Measurements from ENCODE around the gene ZNF414.
A peak's percentile ranks its signal among the peaks of the same experiment; 100 is the strongest.

The ZNF414 gene

GRCh38 chr19:8506402-8506957, 7.5 kb downstream of the ZNF414 start:
- H3K9ac ChIP-seq (ENCODE audit: low read depth, low read length, poor library complexity, severe bottlenecking) = peak overlapping the region; percentile 71
- H3K4me3 ChIP-seq (ENCODE audit: low read length, poor library complexity, severe bottlenecking) = peak overlapping the region; percentile 75
- no peaks in the 10 kb centered on the region for H3K36me3 ChIP-seq (ENCODE audit: insufficient read depth, low read length)
- no peaks in the 10 kb centered on the region for H4K20me1 ChIP-seq (ENCODE audit: insufficient read depth, low read length, poor library complexity, severe bottlenecking)
- no peaks in the 10 kb centered on the region for H3K9me2 ChIP-seq (replicated peaks; ENCODE audit: low read depth, low read length)
- no peaks in the 10 kb centered on the region for H3K27me3 ChIP-seq (ENCODE audit: insufficient read depth, low read length, poor library complexity, severe bottlenecking)
- H2AFZ ChIP-seq (ENCODE audit: low read length) = peak overlapping the region; percentile 85; the same call in 1 of the 2 replicates
- no peaks in the 10 kb centered on the region for H3F3A ChIP-seq (ENCODE audit: low read depth)
- no peaks in the 10 kb centered on the region for H3K79me2 ChIP-seq (ENCODE audit: insufficient read depth, low read length)
- H3K9me3 ChIP-seq (ENCODE audit: insufficient read depth, low read depth, low read length) = no peaks in the 10 kb centered on the region
- peak overlapping the region; percentile 60 for H3K4me2 ChIP-seq (ENCODE audit: low read depth, low read length, poor library complexity, severe bottlenecking)
- no peak for TF ChIP-seq CTCF (conservative IDR thresholded peaks at IDR 0.05; ENCODE audit: low read length)
- H3K4me1 ChIP-seq (ENCODE audit: insufficient read depth, low read length, poor library complexity, severe bottlenecking) = peaks cover 15% of the 10 kb centered on the region

DNA sequence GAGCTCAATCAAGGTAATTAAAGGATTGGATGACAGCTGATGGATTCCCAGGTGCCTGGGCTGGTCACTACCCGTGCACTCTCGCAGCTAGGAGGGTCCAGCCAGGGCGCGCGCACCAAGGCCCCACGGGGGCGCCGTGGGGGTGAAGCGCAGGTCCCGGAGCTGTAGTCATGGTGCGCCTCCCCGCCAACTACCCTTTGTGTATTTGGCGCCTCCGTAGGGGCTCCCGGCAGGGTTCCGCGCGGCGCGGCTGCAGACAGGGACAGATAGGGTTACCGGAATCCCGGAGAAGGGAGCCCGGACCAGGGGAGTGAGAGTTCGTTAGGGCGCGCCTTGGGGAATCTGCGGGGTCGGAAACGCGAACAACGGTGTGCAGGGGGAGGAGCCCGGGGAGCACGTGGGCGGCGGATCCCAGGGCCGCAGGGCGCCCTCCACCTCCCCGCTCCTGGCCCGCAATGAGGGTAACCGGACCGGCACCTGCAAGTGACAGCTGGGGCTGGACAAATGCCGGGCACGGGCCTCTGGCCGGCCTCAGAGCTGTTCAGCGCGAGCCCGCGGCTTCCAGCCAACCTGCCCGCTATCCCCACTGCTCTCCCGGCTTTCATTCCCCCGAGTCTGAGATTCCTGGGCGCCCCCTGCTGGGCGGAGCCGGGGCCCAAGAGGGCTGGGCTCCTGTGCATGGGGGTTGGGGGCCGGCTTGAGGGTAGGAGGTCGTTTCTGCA, 8.1 kb downstream of the ZNF414 start:
- peak overlapping the region; percentile 85 for H2AFZ ChIP-seq (ENCODE audit: low read length)

DNA sequence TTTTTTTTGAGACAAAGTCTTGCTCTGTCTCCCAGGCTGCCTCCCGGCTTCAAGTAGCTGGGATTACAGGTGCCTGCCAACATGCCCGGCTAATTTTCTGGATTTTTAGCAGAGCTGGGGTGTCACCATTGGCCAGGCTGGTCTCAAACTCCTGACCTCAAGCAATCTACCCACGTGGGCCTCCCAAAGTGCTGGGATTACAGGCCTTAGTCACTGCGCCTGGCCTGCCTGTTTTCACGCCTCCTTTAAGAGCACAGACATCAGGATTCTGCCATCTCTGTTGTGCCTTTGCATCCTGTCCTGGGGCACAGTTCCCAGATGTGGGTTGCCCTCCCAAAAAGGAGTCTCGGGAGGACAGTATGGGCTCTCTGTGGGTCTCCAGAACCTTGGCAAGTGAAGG, 9.0 kb downstream of the ZNF414 start:
- Histone ChIP-seq H3F3A (ENCODE audit: low read depth) (no peaks in the 10 kb centered on the region), H3K79me2 (ENCODE audit: insufficient read depth, low read length) (no peaks in the 10 kb centered on the region), H3K36me3 (ENCODE audit: insufficient read depth, low read length) (no peaks in the 10 kb centered on the region), H3K4me3 (ENCODE audit: low read length, poor library complexity, severe bottlenecking) (no peak overlapping the region), H3K4me1 (ENCODE audit: insufficient read depth, low read length, poor library complexity, severe bottlenecking) (peaks cover 18% of the 10 kb centered on the region), H2AFZ (ENCODE audit: low read length) (no peak overlapping the region), H4K20me1 (ENCODE audit: insufficient read depth, low read length, poor library complexity, severe bottlenecking) (no peaks in the 10 kb centered on the region), H3K27me3 (ENCODE audit: insufficient read depth, low read length, poor library complexity, severe bottlenecking) (no peaks in the 10 kb centered on the region), H3K4me2 (ENCODE audit: low read depth, low read length, poor library complexity, severe bottlenecking) (peak overlapping the region; percentile 60), H3K9ac (ENCODE audit: low read depth, low read length, poor library complexity, severe bottlenecking) (peak overlapping the region; percentile 48), H3K9me2 (replicated peaks; ENCODE audit: low read depth, low read length) (no peaks in the 10 kb centered on the region), H3K9me3 (ENCODE audit: insufficient read depth, low read depth, low read length) (no peaks in the 10 kb centered on the region)
- no peak for TF ChIP-seq EZH2phosphoT487 (IDR thresholded peaks at IDR 0.05; ENCODE audit: borderline replicate concordance)
- TF ChIP-seq CTCF (conservative IDR thresholded peaks at IDR 0.05; ENCODE audit: low read length) = no peak

More for the DNA sequence above, 8.1 kb downstream of the ZNF414 start:
- Histone ChIP-seq H3K9me3 (ENCODE audit: insufficient read depth, low read depth, low read length) (no peaks in the 10 kb centered on the region), H3K4me1 (ENCODE audit: insufficient read depth, low read length, poor library complexity, severe bottlenecking) (peaks cover 18% of the 10 kb centered on the region), H4K20me1 (ENCODE audit: insufficient read depth, low read length, poor library complexity, severe bottlenecking) (no peaks in the 10 kb centered on the region), H3K4me3 (ENCODE audit: low read length, poor library complexity, severe bottlenecking) (peak overlapping the region; percentile 75), H3K36me3 (ENCODE audit: insufficient read depth, low read length) (no peaks in the 10 kb centered on the region), H3F3A (ENCODE audit: low read depth) (no peaks in the 10 kb centered on the region), H3K4me2 (ENCODE audit: low read depth, low read length, poor library complexity, severe bottlenecking) (peak overlapping the region; percentile 60), H3K9ac (ENCODE audit: low read depth, low read length, poor library complexity, severe bottlenecking) (peak overlapping the region; percentile 71), H3K79me2 (ENCODE audit: insufficient read depth, low read length) (no peaks in the 10 kb centered on the region), H3K9me2 (replicated peaks; ENCODE audit: low read depth, low read length) (no peaks in the 10 kb centered on the region), H3K27me3 (ENCODE audit: insufficient read depth, low read length, poor library complexity, severe bottlenecking) (no peaks in the 10 kb centered on the region)
- no peak for TF ChIP-seq EZH2phosphoT487 (IDR thresholded peaks at IDR 0.05; ENCODE audit: borderline replicate concordance)
- peak; percentile 81 for TF ChIP-seq CTCF (conservative IDR thresholded peaks at IDR 0.05; ENCODE audit: low read length)
